GOT3 (cell line): ENCODE data around the gene NRP1.

Experiments used
- DNase-seq: peaks from one replicate; lab custom pipeline; 2025; ENCODE audit warnings: mixed read lengths; lab: John Stamatoyannopoulos, UW

The NRP1 gene

DNA sequence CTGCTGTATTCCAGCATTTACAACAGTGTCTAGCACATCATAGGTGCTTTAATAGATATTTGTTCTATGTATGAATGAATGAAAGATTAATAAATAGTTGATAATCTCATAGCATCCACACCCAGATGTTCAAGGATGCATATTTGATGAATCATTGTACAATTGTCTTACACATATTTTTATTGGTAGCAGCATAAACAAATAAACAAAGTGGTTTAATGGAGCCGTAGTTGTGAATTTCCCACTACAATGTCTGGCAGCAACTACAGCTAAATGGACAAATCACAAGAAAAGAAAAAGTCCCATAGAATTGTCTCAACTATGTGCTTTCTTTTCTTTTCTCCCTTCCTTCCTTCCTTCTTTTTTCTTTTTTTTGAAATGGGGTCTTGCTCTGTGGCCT lies 150.8 kb downstream of the NRP1 start:
- DNase-seq, result no peak

DNA sequence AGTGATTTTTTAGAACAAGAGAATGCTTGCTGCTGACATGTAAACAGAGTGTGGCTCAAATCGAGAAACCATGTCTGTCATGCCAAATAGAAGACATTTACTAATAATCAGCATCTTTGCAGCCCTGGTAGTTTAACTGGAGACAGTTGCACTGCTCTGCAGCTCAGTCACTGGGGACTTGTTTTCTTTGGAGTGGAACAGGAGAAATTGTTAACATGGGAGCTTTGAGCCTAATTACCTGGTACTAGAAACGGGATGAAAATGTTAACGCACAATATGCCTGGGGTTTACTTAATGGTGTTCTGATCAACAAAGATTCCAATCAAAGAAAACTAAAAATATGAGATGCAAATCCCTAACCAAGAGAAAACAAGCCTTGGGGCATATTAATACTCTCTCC lies 153.5 kb downstream of the NRP1 start:
- no peak for DNase-seq

DNA sequence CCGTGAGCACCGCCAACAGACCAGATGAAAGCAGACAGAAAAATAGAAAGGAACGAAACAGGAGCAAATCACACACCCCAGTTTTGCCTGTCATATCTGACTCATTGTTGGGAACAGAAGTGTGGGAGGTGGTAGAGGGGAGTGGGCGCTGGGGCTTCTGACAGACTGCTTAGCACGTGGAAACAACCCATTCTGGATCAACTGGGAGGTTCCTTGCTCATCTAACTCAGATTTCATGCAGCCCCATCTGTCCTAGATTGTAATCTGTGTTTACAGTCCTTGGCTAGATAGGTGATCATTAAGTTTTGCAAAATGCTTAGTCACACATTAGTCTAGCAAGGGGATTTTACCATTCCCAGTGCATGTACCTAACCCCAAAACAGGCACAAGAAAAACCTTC lies 154.1 kb downstream of the NRP1 start:
- DNase-seq, result no peak

DNA sequence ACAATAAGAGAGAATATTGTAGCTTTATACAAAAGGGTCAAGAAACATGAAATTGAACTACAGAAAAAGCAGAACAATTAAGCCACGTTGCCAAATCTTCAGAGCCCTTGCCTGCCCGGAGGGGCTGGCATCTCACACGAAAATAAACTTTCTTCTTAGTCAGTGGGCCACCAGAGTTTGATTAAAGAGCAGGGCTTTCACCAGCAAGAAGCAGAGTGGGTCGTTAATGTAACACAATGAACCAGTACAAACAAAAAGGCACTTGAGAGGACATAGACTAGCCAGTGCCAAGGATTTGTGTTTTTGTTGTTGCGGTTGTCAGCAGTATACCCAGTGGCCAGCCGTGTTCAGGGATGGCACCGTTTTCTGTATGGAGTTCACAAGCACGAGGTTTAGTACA lies 155.4 kb downstream of the NRP1 start:
- DNase-seq, result no peak

DNA sequence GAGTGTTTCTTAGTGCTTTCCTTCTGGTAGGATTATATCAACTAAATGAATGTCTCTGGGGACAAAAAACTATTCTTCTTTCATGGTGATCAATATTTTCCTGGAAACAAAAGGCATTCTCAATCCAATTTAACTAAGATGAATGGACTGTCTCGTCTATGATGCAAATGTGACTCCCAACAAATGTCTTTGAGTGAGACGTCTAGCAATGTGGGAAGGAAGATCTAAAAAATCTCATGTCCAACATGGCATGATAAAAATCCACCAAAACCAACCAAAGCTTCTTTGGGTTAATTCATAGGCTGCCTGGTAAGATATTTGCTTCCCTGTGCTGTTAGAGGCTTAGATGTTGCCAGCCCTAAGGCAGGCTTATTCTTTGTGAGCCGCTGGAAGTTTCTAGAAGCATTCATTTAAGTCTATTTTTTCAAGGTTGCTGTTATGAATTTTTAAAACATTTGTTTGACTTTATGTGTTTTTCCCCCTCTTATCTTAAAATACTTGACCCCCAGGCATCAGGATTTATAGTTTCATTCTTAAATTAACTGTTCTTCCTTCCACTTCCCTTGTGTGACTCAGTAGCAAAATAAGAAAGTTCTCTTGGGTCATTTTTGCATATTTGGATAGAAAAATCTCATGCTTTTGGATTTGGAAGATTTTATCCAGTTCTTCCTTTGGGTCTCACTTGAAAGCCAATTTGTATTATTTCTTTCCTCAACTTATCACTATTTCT lies 156.3 kb downstream of the NRP1 start:
- DNase-seq, result no peak

DNA sequence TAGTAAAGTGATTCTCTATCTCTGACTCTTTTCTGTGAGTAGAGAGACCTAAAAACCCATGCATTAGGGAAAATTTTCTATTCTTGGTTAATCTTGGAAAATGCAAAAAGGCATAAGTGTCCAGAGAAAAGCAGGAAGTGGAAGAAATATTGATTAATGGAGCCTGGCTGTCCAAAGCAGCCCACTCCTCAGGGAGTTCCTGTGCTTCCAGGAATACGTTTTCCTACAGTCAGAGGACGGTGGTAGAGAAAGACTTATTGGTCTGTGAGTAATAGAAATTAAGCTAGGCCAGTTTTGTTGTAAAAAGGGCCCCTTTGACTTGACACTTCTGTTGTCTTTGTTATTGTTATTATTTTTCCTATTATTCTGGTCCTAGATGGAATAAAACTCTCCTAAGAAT lies 157.8 kb downstream of the NRP1 start:
- no peak for DNase-seq

DNA sequence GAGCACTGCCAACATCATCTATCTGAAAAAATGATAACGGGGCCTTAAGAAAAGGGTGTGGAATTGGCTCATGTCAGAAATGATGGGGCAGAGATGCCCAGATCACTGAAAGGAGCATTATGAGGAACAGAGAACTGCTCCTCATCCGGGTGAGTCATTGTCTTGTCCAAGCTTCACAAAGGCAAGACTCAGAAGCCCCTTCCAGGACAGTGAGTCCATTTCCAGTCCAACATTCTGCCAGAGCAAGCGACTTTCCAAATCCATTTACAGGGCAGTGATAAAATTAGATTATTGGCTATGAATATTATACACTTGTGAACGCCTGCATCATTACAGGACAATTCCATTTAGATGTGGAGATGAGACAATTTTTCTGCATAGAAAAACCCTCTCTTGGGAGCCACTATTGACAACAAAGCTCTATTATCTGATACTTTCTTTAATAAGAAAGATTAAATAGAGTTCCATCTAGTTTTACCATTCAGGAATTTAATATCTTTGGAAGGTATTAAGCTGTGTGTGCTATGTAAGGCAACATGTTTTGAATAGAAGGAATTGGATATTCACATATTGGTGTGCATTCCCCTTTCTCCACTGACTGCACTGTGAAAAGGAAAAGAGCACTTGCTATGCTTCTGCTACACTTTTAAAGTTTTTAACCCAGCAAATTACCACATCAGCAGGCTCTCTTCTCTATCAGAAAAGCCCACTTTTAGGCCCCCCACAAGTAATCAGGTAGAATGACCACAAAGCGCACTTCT lies 159.6 kb downstream of the NRP1 start:
- DNase-seq, result no peak

DNA sequence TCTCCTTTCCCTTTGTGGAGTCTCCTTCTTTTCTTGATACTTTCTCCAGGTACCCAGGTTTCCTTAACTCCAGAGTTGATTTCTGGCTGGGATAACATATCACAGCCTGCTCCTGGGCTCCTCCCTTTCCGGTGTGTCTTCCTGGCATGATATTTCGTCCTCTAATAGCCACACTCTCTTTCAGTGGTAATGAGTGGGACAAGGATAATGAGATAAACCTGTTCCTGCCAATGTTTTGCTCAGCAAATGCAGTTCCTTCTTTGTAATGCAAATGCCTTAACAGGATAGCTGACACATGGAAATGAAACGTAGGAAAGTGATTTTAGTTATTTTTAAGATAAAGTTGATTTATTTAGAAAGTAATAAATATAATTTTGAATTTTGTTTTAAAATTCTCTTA lies 168.6 kb downstream of the NRP1 start:
- DNase-seq, result no peak

DNA sequence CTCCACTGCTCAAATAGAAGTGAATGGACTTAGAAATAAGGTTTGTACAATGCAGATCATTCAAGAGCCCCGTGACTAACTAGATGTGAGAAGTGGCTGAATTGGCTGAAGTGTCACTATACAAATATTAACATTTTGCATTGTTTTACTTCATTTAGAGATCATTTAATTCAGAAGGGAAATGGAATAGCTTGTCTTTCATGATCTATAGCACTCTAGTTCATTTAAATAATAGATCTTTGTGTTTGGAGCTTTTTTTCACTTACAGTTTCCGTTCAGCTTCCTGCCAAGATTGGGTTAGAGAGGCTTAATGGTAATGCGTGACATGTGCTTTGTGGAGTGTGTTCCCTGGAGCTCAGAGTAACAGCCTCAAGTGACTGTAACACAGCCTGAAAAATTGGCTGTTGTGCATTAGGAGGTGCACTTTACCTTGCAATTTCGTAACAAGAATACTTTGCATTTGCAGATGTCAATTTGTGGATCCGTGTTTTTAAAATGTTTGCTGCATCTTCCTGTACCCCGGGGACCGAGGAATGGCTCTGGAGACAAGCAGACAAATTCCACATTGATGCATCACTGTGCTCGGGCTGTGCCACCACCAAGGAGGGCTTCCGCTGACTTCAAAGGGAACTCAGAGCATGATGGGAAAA lies 170.3 kb downstream of the NRP1 start:
- no peak for DNase-seq

DNA sequence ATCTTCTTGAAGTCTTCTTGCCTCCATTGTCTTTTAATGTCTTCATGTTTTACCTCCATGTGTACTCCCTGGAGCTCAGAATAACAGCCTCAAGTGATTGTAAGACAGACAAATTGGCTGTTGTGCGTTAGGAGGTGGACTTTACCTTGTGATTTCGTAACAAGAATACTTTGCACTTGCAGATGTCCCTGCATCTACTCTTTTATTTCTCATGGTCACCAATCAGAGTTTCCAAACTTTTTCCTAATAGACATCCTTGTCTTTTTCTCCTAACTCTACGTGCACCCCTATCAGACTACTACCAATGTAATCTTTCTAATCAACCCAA lies 172.3 kb downstream of the NRP1 start:
- DNase-seq, result no peak

DNA sequence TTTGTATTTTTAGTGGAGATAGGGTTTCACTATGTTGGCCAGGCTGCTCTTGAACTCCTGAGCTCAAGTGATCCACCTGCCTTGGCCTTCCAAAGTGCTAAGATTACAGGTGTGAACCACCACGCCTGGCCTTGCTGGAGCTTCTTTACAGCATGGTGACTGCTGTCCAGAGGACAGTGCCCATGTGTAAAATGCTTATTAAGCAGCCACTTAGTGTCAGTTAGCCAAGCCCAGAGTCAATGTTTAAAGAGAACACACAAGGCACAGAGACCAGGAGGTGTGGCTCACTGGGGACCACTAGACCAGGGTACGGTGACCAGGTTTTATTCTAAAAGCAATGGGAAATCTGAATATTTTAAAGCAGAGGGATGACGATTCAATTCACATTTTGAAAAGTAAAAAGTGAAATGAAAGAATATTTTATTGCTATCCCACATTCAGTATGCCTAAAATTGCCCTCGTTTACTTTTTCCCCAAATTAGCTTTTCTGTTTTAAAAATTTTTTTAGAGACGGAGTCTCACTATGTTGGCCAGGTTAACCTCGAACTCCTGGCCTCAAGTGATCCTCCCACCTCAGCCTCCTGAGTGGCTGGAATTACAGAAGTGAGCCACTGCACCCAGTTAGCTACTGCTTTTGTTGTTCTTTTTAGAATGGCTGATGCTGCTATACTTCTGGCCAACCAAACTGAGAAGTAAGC lies 172.8 kb downstream of the NRP1 start:
- DNase-seq, result no peak

DNA sequence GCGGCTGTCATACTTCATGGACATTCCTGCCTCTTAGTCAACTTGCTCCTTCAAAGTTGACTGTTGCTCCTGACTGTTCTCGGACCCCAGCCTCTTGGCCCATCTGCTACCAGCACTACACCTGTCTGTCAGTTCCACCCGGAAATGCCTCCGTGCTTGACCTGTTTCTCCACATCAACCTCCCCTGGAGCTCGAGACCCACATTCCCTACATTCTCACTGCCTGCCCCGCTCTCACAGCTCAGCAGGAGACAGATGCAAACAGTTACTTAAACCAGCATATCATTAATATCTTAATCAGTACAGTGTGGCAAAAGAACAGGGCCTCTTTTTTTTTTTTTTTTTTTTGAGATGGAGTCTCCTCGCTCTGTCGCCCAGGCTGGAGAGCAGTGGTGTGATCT lies 174.3 kb downstream of the NRP1 start:
- DNase-seq, result no peak

DNA sequence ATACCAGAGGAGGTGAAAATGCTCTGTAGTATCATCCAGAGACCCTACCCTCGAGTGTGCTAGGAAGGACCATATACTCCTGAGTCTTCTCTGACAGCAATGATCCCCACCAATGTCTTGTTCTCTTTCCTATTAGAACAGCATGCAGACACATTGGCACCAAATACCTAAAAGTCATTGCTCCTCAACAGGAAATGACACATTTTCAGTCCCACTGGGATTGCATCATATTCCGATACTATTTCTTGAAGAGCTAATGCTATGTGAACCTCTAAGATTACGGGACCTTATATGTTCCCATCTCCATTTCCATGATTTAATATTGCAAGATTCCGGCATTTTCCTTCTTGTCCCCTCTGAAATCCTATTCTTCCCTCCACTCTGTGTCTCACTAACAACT lies 177.4 kb downstream of the NRP1 start:
- DNase-seq, result no peak

DNA sequence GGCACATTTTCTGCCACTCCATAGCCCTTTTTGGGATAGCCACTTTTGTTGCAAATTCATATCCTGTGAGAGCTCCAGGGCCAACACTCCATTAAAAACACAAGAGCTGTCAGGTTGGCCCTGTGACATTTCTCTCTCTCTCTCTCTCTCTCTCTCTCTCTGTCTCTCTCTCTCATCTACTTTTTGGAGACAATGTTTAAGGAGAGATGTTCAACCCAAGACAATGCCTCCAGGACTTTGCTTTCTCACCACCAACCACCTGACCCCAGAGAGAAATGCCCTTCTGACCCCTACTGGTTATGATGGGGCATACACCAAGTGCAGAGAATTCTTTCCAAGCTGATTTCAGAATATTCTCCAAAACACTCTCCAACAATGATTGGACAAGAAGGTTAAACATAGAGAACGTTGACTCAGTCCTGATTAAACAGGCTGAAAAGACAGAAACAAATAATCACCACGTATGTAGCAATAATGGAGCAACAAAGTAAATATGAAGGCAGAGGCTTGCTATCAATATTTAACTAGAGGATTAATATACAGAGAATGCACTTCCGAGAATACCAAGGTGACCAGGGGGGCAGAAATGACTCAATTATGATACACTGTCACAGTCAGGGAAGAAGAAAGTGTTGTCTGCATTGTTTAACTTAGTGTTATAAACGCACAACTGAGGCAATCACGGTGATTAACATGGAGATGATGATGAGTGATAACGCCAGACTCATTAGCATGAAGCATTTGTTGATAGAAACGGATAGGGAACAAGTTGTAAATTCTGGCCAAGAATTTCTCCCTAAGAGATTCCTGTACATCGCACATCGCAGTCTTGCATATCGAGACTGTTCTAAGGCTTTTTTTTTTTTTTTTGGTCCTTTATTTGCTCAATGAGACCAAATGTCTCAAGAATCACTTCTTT lies 178.5 kb downstream of the NRP1 start:
- no peak for DNase-seq

DNA sequence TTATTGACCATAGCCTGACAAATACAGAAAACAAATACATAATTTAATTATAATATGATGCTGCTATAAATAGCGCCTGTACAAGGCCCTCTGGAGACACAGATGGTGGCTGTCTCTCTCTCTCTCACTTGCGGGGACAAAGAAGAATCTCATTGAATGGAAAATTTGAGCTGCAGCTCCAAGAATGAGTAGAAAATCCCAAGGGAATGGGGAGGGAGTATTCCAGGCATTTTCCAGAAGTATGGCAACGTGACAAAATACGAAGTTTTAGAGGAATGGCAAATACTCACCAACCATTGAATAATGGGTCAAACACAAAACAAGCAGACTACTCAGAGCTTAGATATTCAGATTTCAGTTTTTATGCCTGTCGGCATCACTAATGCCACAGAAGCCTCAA lies 179.9 kb downstream of the NRP1 start:
- DNase-seq, result no peak

DNA sequence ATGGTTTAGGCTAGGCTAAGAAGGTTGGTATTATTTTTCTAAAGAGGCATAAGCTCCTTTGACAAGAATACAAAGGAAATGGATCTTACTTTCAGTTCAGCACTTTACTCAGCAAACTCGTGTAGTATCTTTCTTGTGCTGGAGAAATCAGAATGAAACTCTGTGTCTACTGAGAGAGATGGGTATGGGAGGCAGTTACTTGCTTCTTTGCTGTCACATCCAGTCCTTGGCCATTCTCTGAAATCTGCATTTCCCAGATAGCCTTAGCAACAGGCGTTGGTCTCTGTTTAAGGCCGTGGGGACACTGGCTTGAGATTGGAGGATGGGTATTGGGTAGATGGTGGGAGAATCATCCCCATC lies 180.5 kb downstream of the NRP1 start:
- no peak for DNase-seq

DNA sequence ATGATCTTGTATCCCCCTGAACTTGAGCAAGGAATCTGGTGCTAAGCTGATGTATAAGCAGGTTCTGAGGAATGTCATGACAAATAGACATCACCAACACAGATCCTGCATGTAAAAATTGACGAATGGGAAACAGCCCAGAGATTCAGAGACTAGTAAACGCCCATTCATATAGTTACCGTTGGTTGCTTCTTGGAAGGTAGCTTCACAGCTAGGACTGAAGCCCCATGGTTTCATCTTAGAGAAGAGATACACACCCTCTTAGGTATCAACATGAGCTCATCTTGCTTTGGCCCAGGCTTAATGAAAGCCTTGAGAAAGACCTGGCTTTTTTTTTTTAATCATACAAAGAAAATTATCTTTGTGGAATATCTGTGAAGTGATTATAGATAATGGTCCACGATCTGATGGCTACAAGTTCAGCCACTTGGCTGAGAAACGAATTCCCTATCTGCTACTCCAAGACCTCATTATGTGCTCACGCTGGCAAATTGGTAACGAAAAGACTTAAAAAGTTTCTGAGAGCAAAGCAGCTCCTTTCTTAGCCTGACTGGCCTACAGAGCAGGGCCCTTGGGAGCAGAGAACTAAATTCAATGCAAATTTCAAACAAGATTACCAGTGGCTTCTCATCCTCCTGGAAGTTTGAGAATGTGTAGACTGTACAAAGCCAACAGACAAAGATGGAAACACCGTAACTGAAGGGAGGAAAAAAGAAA lies 181.1 kb downstream of the NRP1 start:
- no peak for DNase-seq

DNA sequence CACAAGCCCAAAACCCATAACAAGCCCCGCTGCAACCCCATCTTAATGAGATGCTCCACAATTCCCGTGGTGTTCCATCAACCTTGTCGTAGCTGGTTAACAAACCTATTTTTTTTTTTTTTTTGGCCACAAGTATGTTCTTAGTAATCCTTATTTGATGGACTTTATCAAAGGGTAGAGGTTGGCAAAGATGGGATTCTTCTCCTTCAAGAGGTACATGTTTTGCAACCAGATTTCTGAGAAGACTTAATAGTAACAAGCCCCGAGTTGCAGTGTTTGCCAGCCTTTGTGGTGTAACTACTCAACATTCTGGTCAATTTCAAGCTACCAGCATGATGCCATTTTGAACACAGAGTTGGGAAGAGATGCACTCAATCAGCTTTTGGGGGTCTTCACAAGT lies 181.7 kb downstream of the NRP1 start:
- DNase-seq, result no peak

DNA sequence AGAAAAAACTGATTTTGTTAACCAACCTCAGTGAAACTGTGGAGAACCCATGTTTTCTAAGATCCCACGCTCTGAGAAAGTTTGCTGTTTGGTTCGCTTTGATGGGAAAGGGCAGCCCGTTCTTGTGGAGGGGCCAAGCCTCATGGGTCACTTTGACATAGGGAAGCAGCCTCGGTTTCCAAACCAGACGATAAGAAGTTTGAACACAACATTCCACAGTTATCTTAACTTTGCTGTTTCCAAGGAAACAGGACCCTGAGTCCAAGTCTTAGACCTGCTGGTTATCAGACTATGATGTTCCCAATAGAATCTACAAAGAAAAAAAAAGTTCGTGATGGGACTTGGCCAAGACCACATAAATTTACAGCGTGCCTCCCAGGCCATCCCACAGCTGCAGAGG lies 182.3 kb downstream of the NRP1 start:
- no peak for DNase-seq

DNA sequence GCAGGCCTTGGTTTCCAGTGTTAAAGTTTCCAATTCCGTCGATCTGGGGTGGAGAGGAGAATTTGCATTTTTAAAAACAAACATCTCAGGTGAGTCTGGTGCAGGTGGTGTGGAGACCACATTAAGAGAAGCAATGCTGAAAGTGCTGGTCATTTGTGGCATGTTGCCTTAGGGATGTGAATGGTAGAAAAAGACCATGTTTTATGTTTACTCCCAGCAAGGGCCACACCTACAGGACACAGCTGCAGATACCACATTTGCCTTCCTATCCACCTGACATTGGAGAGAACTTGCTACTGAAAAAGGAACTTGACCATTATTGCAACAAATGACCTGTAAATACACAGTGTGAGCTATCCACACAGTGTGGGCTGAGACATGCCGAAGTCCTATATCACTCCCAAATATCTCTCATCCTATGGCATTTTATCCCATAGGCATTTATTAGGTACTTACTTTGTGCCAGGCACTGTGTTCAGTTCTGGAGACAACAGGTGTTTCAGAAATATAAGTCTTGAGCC lies 183.1 kb downstream of the NRP1 start:
- no peak for DNase-seq

DNA sequence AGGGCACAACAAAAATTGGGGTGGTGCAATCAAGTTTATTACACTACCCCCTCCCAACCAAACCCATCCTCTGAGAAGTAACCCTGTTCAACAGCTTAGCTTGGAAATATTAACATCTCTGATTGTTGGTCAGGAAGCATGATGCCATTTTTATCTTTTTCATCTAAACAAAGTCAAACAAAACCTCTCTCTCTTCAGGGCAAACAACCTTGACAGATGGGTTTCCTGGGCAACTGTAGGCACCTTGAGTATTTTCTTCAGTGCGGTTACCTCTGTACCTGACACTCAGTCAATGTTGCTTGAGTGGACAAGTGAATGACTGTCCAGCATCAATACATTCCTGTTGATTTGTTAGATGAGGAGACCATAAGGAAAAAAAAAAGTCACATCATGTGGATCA lies 183.6 kb downstream of the NRP1 start:
- DNase-seq, result no peak
